Erythroblast (primary cell): Measurements from ENCODE around the gene COX19.
"Not testable (repeated sequence)": the region's sequence is repeated elsewhere in the genome, so short reads cannot be mapped to it uniquely, and the experiment has no call there.

ENCODE experiments used
- DNase-seq, 2 experiments: peaks; one replicate each; lab custom pipeline; 2025; lab: John Stamatoyannopoulos, UW
- GATA1 ChIP-seq: IDR thresholded peaks from 2 replicates; pipeline ENCODE4 v1.6.1; 2011; ENCODE audit warnings: low read depth, mild to moderate bottlenecking, control low read depth, low read length, moderate library complexity
- POLR2A ChIP-seq: IDR thresholded peaks from 2 replicates; pipeline ENCODE4 v1.6.1; 2011; ENCODE audit warnings: mild to moderate bottlenecking, low read length

Gene COX19

DNA sequence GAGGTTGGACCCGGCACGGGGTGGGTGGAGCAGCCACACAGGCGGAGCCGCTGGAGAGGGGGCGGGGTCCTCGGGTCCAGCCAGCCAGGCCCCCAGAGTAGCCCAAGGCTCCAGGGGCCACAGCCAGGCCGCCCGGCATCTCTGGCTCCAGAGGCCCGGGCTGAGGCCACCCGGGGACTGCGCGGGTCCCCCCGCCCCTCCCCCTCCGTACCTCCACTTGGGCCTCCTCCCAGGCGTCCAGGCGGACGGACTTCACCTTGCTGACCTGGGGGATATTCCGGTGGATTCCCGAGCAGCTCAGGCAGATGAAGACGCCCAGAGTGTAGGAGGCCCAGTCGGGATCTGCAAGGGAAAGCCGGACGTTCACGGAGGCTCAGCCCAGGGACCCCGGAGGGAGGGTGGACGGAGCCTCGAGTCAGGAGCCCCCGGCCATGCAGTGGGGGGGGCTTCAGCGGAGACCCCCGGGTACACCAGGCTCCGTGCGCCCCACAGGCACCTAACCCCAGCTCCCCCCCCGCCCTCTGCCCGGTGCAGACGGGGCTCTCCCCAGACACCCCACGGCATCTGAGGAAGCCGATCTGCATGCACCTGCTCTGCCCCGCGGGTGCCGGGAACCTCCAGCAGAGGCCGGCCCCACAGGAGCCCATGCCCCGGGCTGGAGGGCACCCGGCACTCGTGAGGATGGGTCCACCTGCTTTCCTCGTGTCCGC lies 40.0 kb downstream of the COX19 start:
- TF ChIP-seq GATA1 (no peak), POLR2A (no peak)
- no peak for DNase-seq

DNA sequence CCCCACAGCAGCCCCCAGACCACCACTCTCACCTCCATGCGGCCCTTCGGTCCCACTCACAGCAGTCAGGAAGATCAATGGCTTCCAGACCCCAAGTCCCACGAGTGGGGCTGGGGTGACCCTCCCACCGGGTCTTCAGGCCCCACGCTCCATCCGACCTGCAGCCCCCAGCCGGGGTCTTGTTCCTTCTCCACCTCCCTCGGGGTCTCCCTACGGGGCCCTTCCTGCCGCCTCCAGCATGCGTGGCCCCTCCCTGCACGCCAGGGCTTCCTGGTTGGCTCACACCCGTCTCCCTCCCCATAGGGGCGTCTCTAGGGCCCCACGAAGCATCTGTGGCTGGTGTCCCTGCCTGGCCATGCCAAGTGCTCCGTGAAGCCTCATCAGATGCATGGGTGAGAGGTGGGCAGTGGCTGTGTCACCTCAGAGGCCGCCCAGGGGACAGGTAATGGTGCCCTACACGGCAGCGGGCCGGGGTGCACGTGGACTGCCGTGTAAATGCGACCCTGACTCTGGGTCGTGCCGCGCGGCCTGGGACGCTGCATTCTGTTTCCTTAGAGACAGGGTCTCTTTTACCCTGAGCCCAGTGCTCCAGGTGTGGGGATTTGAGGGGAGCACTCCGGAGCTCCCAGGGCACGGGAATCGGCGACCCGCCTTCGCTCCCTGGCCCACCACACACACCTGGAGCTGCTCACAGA lies 40.7 kb downstream of the COX19 start:
- TF ChIP-seq POLR2A, result no peak
- TF ChIP-seq GATA1, result no peak
- DNase-seq, result no peak

DNA sequence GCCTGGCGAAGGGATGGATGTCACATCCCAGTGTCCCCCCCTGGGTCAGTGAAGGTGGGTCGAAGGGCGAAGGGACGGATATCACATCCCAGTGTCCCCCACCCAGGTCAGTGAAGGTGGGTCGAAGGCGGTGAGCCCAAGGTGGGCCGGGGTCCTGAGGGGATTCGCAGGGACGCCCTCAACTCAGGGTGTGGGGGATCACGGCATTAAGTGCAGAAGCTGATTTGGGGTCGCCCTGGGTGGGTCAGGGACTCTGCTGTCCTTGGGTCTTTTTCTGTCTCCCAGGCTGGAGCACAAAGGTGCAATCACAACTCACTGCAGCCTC lies 42.7 kb downstream of the COX19 start:
- no peak for DNase-seq
- TF ChIP-seq GATA1, result no peak
- TF ChIP-seq POLR2A, result no peak

DNA sequence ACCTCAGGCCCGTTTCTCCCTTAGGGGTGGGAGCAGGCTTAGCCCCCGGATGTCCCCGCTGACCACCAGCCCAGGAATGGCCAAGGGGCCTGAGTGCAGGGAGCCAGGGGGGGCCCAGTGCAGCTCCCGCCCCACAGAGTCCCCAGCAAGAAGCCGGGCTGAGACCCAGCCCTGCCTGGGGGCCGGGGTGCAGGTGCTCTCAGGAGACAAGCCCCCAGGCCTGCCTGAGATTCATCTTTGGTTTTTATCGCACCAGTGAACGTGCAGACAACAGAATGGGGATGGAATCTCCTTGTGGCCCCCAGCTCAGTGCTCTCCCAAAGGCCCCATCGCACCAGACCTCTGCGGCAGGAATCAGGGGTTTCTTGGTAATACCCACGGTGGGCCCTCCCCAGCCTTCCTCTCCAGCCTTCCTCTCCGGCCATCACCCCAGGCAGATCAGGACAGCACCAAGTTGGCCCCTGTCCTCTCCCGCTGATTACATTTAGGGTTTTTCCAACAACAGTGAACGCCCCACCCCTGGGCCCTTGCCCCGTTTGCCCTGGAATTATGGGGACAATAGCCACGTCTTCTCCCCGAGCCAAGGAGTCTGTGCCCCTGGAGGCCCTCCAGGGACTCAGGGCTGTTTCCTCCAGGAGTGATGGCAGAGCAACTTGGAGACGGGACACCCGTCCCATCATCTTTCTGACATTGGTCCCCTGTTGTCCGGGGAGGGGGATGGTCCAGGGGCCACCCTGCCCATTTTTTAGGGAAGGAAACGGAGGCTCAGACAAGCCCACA lies 43.3 kb downstream of the COX19 start:
- no peak for DNase-seq
- TF ChIP-seq GATA1 (no peak), POLR2A (no peak)

DNA sequence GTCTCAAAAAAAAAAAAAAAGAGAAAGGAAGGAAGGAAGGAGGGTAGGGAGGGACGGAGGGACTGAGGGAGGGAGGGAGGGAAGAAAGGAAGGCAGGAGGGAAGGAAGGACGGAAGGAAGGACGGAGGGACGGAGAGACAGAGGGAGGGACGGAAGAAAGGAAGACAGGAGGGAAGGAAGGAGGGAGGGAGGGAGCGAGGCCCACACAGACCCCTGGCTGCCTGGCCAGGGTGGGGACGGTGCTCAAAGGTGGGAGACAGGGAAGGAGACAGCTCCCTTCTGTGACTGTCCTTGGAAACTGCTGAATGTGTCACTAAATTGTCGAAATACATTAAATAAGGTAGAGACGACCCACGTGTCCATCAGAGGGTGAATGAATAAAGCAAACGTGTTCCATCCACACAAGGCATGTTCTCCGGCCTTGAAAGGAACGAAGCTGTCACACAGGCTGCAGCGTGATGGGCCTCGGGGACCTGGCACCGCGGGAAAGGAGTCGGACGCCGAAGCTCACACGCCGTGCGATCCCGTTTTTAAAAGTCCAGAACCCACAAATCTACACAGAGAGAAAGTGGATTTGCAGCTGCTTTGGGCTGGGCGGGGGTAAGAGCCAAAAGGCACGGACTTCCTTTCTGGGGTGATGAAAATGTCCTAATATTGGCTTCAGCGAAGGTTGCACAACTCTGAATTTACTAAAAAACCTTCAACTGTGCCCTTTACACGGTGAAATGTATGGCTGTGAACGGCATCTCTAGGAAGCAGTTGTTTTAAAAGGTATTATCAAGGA lies 44.2 kb downstream of the COX19 start:
- TF ChIP-seq POLR2A (no peak), GATA1 (no peak)
- DNase-seq, result no peak

DNA sequence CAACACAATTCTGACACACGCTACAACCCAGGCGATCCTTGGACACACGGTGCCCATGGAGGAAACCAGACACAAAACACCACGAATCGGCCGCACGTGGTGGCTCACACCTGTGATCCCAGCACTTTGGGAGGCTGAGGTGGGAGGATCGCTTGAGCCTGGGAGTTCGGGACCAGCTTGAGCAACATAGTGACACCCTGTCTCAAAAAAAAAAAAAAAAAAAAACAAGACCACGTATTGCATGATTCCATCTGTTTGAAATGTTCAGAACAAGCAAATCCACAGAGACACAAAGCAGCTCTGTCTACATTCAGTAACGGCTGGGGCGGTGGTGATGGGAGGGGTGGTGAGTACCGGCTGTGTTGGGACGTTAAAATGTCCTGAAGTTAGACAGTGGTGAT lies 46.0 kb downstream of the COX19 start:
- TF ChIP-seq GATA1 (no peak), POLR2A (no peak)
- DNase-seq, result no peak

DNA sequence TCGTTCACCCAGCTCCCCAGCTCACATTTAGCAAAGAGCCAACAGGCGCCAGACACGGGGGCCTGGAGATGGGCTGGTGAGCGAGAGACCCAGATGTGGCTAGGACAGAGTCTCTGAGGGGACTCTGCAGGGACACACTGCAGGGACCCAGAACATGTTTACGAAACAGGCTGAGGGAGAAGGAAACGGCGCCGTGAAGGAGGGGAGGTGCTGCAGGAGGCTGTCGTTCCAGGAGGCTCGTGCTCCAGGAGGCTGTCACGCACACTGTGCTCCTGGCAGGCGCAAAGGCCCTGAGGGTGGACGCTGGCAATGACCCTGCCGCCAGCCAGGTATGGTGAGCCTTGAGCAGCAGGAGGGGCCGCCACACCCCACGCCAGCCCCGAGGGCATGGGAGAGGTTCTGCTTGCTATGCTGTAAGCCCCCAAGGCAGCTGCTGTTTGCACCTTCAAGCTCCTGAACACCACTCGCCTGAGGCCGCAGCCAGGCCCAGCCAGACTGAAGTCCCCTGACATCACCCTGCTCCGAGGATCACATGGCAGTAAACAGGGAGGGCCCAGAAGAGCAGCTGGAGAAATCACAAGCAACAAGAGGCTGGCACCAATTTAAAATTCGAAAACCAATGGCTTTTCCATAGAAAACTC lies 48.2 kb downstream of the COX19 start:
- no peak for DNase-seq
- TF ChIP-seq GATA1 (no peak), POLR2A (no peak)

DNA sequence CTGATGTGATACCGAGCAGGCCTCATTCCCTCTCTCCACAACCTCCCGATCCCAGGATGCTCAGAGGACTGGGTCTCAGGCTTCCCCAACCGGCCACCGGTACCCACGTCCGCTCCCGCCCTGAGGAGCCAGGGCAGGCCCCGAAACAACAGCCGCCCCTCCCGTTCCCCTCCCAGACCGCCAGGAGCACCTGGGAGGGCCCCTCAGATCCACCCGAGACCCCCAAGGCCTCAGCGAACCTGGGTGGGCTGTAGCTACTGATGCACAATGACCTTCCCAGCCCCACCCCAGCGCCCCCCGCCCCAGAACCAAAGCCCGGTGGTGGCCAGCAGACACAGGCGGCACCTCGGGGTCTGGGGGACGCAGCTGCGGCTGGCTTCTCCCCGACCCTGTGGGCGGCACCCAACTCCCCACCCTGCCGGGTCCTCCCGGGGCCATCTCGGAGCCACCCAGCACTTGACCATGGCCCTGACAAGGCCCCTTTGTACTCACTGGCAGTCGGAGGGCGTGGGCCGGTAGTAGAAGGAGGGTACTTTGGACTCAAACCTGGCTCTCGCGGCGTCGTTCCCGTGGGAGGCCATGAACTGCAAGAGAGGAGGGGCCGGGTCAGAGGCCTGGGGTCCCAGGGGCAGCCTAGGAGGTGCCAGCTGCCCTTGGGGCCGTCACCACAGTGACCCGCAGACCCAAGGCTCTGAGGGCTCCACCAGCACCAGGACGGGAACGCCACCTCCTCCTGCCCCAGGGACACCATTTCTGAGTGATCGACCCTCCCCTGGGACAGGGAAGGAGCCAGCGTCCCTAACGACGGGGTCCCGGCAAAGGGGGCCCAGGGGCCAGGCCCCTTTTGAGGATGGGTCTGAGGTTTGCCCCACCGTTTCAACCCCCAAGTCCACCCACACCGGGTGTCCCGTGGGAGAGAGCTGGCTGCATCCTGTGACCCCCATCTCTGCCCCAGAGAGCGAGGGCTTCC lies 49.0 kb downstream of the COX19 start:
- TF ChIP-seq POLR2A (no peak), GATA1 (no peak)
- DNase-seq, result no peak

DNA sequence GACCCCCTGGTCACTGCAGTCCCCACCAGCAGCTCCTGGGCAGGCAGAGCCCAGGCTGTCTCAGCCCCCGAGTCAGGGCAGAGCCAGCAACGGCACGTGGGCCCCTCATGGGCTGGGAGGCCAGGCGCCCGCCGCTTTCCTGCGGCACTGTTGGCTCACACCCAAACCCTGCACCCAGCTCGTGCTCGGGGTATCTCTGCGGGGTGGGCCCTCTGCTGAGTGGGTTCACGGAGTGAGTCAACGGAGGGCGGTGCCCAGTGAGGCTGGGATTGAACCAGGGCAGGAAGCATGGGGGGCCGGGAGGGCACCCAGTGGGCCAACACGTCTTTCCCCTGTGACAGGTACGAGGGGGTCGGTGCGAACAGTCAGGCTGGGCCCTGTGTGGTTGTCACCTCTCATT lies 49.7 kb downstream of the COX19 start:
- TF ChIP-seq GATA1 (no peak), POLR2A (no peak)
- no peak for DNase-seq

DNA sequence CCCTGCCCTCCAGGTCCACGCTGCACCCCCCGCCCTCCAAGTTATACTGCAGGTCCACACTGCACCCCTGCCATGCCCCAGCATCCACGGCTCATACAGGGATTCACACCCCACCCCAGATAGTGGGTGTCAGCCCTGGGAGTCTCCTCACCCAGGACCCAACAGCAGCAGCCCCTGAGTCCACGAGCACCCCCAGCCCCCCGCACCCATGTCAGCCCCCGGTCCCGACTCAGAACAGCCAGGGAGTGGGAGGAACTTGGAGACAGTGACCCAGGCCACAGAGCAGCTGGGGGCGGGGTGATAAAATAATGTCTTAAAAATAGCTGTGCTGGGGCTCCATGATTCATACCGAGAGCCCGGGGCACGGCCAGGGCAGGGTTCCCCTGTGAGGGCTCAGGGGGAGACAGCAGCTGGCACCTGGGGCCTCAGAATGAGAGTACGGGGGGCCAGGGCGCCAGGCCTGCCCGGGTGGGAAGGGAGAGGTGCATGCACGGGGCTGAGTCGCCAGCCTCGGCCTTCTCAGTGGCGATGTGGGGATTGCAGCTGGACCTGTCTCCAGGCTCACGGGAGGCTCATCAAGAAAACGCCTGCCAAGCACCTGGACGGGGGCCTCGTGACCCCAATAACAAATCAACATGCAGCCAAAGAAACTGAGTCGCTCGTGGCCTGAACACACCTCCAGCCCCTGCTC lies 50.7 kb downstream of the COX19 start:
- TF ChIP-seq GATA1, result no peak
- no peak for TF ChIP-seq POLR2A
- no peak for DNase-seq

DNA sequence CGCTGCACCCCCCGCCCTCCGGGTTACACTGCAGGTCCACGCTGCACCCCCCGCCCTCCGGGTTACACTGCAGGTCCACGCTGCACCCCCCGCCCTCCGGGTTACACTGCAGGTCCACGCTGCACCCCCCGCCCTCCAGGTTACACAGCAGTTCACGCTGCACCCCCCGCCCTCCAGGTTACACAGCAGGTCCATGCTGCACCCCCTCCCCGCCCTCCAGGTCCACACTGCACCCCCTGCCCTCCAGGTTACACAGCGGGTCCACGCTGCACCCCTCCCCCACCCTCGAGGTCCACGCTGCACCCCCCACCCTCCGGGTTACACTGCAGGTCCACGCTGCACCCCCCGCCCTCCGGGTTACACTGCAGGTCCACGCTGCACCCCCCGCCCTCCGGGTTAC lies 51.3 kb downstream of the COX19 start:
- not testable (repeated sequence) for DNase-seq
